GM21367 (cell line): ENCODE measurements around the gene JOSD1.

ENCODE experiments used
- ATAC-seq: cut with Tn5 transposase; IDR thresholded peaks from one replicate; pipeline ENCODE4 v1.9.1; 2021; ENCODE audit not compliant: unreplicated experiment

Gene JOSD1

DNA sequence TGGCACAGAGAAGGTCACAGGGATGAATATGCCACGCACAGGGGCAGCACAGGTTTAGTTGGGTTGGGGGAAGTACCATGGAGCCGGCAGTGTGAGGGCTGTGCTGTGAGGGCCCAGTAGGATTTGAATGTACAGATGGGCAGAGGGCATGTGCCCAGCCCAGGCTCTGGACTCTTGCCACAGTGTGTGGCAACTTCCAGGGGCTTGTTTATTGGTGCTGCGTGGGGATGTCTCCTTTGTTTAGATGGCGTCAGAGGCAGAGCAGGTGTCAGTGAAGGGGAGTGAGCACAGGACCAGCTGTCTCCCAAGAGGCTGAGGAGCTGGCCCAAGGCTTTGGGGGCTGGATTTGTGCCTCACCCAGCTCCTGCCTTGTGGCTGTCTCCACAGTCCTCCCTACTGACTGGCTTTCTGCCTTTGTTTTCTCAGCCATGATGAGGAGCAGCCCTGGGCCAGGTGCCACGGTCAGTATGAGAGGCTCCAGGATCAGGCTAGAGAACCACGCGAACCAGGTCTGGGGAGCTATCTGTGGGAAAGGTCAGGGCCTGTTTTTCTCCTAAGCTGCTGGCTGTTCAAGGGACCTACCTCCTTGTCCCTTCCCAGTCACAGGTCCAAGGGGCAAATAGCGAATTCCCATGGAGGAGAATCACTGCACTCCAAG is 33.1 kb upstream of the JOSD1 start:
- ATAC-seq, result no peak

- no peak for ATAC-seq
Measured at GRCh38 chr22:38733329-38733723, 32.6 kb upstream of the JOSD1 start.

- no peak for ATAC-seq
Measured at GRCh38 chr22:38732251-38732815, 31.6 kb upstream of the JOSD1 start.

GRCh38 chr22:38731703-38732161 is 31.0 kb upstream of the JOSD1 start:
- ATAC-seq, result no peak

- ATAC-seq, result no peak
Measured at GRCh38 chr22:38730411-38730871, 29.7 kb upstream of the JOSD1 start.

DNA sequence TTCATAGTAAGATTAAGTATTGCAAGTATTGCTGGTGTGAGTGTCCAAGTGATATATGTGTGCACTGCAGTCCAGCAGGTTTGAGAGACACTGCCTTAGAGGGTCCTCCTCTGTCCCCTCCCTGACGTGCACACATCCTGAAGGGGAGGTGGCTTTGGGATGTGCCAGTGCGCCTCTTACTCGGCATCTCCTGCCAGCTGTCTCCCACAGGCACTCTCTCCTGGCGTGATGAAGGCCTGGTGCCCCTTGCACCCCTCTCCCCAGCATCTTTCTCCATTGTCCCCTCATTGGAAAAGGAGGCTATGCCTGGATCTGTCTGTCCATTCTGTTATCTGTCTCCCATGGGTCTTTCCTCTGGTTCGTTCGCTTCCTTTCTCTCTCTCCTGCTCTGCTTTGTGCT is 29.2 kb upstream of the JOSD1 start:
- no peak for ATAC-seq

DNA sequence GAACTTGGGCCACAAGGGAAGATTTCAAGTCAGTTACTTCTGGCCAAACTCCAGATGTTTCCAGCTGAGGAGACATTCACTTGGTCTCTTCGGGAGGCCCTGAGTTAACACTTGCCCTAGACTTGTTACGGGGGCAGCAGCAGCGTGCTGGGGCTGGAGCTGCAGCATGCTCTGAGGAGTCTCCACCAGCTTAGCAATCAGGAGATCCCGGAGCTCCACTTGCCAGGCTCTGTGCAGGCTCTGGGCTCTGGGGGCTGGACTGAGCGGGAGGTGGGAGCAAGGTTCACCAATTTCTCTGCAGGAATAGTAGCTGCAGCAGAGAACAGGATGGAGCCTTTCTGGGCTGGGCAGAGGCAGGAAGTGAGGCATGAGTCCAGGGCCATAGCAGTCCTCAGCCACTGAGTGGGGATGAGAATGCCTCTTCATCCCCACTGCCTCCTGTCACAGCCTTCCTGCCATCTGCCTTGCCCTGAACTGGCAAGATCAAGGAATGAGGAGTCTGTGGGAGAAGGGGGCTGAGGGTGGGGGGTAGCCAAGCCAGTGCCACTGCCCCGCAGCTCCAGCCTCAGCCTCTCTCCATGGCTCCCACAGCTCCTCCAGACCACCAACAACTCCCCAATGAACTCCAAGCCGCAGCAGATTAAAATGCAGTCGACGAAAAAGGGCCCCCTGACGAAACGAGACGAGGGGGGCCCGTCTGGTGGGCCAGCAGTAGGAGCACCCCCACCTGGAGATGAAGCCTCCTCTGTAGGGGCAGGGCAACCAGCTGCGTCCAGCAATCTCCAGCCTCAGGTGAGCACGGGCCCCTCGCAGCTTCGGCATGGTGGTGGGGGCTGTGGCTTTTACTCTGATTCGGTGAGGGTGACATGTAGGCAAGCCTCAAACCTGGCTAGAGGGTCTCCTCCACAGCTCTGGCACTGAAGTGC is 28.4 kb upstream of the JOSD1 start:
- ATAC-seq, result no peak

- no peak for ATAC-seq
Measured at GRCh38 chr22:38727530-38728451, 27.0 kb upstream of the JOSD1 start.

DNA sequence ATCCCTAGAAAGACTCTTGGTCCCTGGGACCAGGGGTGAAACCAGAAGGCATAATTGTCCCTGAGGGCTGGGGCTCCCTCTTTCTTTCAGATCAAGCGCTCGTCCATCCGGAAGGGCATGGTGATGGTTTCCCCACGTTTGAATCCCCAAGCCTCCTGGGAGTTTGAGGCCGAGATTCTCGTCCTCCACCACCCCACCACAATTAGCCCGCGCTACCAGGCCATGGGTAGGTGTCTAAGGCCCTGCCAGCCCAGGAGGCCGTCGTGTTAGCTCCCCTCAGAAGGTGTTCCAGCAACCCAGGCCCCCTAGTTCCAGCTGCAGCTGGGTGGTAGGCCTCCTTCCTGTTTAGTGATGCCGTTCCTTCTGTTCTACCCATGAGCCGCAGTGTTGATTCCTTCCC is 26.4 kb upstream of the JOSD1 start:
- no peak for ATAC-seq

- ATAC-seq, result no peak
Measured at GRCh38 chr22:38725900-38726655, 25.3 kb upstream of the JOSD1 start.

DNA sequence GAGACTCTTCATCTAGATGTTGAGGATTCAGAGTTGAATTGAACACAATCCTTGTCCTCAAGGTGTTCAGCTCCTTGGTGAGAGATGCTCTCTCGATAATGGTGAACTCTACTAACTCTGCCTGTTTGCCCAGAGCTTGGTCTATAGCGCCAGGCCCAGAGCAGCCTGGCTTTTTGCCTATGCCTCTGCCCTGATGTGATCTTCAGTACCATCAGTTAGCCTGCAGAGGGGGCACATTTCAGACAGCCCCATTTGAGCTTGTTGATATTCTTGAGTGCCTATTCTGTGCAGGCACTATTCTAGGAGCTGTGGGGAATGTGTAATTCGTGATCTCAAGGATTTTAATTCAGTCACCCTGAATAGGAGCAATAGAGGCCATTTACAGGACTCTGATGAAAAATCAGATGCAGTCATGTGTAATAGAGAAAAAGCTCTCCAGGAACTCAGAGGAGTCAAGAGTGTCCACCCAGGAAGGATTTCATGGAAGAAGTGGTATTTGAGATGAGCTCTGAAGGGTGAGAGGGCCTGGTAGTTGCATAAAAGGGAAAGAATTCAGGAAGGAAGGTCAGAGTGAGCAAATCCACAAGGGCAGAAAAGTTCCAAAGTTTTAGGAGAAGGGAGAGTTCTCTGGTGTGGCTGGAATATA is 24.3 kb upstream of the JOSD1 start:
- no peak for ATAC-seq

DNA sequence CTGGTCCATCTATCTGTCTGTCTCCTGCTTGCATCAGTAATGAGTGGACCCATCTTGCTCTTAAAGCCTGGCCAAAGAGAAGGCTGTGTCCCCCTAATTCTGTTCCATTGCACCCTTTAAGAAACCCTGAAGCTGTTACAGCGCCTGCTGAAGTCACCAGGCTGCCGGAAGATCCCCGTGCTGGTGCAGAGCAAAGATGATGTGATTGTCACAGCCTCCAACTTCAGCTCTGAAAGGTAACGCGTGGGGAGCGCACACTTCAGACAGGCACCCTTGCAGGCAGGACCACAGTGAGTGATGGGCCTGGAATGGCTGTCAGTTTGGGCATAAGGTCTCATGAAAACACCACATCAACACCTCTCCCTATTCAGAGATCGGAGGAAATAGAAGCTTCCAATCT is 23.4 kb upstream of the JOSD1 start:
- no peak for ATAC-seq

DNA sequence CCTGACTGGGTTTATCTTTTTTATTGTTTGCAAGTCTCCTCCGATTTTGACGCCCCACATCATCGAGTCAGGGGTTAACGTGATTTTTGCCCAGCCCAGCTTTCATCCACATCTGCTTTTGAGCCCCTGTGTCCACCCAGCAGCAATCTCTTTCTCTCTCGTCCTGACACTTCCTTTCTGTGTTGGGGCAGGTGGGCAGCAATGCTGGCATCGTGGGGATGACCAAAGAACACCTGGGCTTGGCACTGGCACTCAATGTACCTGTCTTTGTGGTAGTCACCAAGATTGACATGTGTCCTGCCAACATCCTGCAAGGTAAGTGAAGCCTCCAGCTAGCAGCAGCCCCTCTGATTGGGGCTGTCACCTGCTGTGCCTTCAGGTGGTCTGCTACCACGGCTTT is 20.8 kb upstream of the JOSD1 start:
- no peak for ATAC-seq

DNA sequence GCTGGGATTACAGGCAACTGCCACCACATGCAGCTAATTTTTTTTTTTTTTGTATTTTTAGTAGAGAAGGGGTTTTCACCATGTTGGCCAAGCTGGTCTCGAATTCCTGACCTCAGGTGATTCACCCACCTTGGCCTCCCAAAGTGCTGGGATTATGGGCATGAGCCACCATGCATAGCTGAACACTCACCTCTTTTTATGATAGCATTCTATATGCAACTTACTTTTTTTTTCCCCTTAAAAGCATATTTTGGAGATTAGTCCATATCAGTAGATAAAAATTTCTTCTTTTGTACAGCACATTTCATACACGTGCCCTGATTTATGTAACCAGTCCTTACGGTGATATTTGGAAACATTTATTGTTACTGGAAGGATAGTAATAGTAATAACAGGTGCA is 19.6 kb upstream of the JOSD1 start:
- no peak for ATAC-seq

DNA sequence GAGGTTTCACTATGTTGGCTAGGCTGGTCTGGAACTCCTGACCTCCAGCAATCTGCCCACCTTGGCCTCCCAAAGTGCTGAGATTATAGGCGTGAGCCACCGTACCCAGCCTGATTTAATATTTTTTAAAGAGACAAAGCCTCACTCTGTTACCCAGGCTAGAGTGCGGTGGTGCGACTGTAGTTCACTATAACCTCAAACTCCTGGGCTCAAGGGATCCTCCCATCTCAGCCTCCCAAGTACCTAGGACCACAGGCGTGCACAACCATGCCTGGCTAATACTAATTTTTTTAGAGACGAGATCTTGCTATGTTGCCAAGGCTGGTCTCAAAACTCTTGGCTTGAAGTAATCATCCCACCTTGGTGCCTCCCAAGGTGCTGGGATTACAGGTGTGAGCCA is 18.5 kb upstream of the JOSD1 start:
- ATAC-seq, result no peak

DNA sequence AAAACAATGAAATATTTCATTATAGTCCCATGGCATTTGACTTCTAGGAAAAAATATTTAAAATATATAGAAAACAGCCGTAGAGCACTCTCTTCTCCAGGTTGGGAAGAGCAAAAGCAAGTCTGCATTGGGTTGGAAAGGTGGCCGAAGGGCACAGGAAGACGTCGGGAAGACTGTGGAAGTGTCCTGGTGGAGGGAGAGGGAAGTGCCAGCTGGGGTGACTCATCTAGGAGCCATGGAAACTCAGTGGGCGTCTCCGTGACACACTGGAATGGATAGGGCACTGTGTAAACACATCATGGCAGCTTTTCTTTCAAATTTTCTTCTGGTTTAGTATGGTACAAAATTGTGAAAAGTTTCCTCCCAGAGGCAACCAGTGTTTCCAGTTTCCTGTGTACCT is 17.7 kb upstream of the JOSD1 start:
- ATAC-seq, result no peak

DNA sequence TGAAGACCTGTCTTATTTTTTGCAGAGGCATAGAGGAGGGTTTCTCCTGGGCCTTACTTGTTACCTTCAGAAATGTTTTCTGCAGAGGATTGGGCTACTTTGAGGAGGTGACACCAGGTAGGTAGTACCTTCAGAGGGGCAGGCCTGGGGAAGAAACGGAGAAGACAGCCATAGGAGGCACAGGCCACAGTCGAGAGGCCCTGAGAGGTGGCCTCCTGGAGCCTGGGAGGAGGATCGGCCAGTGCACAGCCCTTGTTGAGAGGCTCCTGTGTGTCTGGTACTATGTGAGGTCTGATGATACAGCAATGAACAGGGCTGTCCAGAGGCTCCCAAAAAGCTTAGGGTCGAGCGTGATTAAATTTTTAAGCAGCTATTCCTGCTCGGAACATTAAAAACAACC is 16.5 kb upstream of the JOSD1 start:
- no peak for ATAC-seq

GRCh38 chr22:38716826-38717225 is 16.1 kb upstream of the JOSD1 start:
- no peak for ATAC-seq

DNA sequence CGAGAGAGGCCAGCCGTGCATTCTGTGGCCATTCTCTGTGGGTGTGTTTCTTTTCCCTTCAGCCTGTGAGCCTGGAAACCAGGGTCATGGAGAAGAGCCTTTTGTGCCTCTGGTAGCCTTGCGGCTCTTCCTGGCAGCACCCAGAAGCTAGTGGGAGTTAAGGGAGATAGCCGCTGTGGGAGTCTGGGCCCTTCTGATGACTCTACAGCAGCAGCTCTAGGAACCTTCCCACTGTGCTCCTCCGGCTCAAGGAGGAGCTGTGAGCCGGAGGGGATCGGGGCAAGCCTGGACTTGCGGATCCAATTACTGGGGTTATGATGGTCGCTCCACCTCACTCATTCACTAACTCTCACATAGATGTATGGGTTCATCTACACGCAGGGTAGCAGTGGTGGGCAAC is 15.5 kb upstream of the JOSD1 start:
- ATAC-seq, result no peak

GRCh38 chr22:38715852-38716251 is 15.1 kb upstream of the JOSD1 start:
- ATAC-seq, result no peak
